Measurements from ENCODE around the gene KRT77.
"Not testable (repeated sequence)": the region's sequence is repeated elsewhere in the genome, so short reads cannot be mapped to it uniquely, and the experiment has no call there.

KRT77 gene

DNA sequence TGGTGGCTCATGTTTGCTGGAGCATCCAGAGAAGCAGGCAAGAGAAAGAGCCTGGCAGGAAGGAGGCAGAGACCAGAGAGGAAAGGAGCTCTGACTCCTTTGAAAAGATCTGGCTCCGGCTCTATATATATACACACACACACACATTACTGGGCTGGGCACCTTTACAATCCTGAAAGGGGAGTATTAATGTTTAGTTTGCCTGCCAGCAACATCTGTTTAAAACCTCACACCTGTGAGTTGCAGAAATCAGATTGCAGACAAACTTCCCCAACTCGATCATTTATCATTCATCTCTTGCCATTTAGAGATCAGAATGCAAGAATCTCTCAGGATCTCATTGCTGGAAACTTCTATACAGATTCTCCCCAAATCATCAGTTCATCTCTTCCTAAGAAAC is at the start of gene KRT77:
TSS of gene KRT77 (minus strand) at position 101 of the 400 bp plus-strand sequence. CDS start at position 11, 90 bp downstream.
- TF ChIP-seq, protein P1, sequence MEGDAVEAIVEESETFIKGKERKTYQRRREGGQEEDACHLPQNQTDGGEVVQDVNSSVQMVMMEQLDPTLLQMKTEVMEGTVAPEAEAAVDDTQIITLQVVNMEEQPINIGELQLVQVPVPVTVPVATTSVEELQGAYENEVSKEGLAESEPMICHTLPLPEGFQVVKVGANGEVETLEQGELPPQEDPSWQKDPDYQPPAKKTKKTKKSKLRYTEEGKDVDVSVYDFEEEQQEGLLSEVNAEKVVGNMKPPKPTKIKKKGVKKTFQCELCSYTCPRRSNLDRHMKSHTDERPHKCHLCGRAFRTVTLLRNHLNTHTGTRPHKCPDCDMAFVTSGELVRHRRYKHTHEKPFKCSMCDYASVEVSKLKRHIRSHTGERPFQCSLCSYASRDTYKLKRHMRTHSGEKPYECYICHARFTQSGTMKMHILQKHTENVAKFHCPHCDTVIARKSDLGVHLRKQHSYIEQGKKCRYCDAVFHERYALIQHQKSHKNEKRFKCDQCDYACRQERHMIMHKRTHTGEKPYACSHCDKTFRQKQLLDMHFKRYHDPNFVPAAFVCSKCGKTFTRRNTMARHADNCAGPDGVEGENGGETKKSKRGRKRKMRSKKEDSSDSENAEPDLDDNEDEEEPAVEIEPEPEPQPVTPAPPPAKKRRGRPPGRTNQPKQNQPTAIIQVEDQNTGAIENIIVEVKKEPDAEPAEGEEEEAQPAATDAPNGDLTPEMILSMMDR (IDR thresholded peaks at IDR 0.05; ENCODE audit: borderline replicate concordance, control extremely low read depth, extremely low read depth, insufficient read depth, missing control alignments) = no peak
- no peak for DNase-seq (ENCODE audit: low spot score)
- in situ Hi-C loops (cut with MboI; ENCODE audit: low sequenced_read_pairs, unreplicated experiment) = no loop called here

DNA sequence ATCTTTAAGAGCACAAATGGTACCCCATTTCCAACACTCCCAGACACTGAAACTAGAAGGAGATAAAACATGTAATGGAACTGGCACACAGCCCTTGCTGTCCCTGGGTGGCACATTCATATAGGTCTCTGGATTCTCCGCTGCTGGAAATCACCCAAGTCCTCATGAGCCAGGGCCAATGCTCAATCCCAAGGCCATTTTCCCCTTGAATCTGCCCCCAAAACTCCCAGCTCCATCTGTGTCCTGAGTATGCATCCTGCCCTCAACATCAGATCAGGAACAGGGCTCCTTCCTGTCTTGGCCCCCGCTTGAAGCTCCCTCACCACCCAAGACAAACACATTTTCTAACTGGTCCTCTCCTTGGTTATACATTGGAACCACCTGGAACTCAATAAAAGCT is 49.2 kb upstream of the KRT77 start:
- in situ Hi-C loops (cut with MboI; ENCODE audit: low sequenced_read_pairs, unreplicated experiment) = no loop called here
- DNase-seq (ENCODE audit: low spot score) = no peak
- TF ChIP-seq, protein P1 (IDR thresholded peaks at IDR 0.05; ENCODE audit: borderline replicate concordance, control extremely low read depth, extremely low read depth, insufficient read depth, missing control alignments) = no peak

DNA sequence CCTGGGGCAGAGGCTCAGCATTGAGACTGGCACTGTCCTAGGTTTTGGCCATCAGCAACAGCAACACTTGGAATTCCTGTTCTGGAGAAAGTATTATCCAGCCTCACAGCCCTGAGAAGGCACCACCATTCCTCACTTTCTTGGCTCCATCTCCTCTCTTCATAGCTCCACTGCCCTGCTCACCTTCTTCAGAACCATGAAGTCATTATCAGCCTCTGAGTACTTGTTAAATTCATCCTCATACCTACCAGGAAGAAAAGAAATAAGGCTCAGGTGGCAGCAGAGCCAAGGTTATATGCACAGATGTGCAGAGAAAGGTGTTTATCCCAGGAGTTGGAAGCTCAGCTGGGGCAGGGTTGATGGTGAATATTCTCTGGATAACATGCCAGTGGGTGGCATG is 48.5 kb upstream of the KRT77 start:
- TF ChIP-seq, protein P1 (IDR thresholded peaks at IDR 0.05; ENCODE audit: borderline replicate concordance, control extremely low read depth, extremely low read depth, insufficient read depth, missing control alignments) = no peak
- DNase-seq (ENCODE audit: low spot score) = no peak
- in situ Hi-C loops (cut with MboI; ENCODE audit: low sequenced_read_pairs, unreplicated experiment) = no loop called here

DNA sequence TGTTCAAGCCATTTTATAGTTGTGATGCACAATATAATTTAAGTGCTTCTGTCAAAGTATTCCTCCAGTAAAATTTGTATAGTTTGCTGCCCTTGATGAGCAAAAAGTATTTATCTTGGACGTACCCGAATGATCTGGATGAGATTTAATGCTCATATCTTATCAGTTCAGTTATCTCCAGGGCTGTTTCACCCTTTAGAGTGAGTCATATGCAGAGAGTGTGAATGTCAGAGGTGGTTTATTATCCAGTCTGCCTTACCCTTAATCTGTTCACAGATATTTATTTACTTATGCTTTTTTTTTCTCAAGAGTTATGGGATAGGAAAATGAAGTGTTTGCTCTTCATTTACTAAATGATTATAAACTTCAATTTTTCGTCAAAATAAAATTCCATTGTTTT is 47.2 kb upstream of the KRT77 start:
- in situ Hi-C loops (cut with MboI; ENCODE audit: low sequenced_read_pairs, unreplicated experiment); DNase-seq (ENCODE audit: low spot score): not testable (repeated sequence)

DNA sequence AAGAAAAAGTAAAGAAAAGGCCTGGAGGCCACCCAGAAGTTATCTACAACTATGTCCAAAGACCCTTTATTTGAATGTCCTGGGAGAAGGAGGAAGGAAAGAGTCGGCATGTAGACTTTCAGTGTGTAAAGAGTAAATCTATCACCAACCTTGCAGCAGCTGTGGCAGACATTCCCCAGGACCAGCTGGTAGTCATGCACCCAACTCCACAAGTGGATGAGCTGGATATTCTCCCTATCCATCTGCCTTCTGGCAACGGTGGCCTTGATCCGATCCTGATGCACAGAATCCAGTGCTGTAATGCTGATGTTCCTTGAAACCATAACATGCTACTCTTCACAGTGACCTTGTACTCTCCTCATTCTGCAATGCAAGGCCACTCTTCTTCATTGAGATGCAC is 46.5 kb upstream of the KRT77 start:
- DNase-seq (ENCODE audit: low spot score) = no peak
- TF ChIP-seq, protein P1 (IDR thresholded peaks at IDR 0.05; ENCODE audit: borderline replicate concordance, control extremely low read depth, extremely low read depth, insufficient read depth, missing control alignments) = no peak
- in situ Hi-C loops (cut with MboI; ENCODE audit: low sequenced_read_pairs, unreplicated experiment) = no loop called here

DNA sequence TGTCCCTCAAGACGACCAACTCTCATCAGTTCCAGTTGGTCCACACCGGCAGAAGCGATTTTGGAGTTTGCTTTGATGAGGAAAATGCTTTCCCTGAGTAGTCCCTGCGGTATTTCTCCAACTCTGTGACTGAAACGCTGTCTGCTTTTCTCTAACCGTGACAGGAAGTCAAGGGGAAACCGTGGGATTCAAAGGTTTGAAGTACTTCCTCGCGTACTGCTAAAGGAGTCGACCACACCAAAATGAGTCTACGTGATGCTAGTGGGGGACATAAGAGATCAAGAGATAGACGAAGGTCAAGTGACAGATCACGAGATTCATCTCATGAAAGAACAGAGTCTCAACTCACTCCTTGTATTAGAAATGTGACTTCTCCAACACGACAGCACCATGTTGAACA is 45.3 kb upstream of the KRT77 start:
- in situ Hi-C loops (cut with MboI; ENCODE audit: low sequenced_read_pairs, unreplicated experiment) = no loop called here
- no peak for DNase-seq (ENCODE audit: low spot score)
- TF ChIP-seq, protein P1 (IDR thresholded peaks at IDR 0.05; ENCODE audit: borderline replicate concordance, control extremely low read depth, extremely low read depth, insufficient read depth, missing control alignments) = no peak

DNA sequence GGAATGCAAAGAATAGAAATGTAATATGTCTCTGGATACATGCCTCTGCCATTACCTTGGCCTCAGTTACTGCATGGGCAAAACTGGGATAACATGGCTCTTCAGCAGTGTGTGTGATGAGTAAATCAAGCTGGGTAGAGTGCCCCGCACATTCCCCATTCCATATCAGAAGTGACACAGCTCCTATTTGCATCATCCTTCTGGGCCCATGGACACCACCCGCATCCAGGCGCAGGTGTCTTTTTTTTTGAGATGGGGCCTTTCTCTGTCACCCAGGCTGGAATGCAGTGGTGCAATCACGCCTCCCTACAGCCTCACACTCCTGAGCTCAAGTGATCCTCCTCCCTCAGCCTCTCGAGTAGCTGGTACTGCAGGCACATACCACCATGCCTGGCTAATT is 42.2 kb upstream of the KRT77 start:
- in situ Hi-C loops (cut with MboI; ENCODE audit: low sequenced_read_pairs, unreplicated experiment) = no loop called here
- DNase-seq (ENCODE audit: low spot score) = no peak
- TF ChIP-seq, protein P1 (IDR thresholded peaks at IDR 0.05; ENCODE audit: borderline replicate concordance, control extremely low read depth, extremely low read depth, insufficient read depth, missing control alignments) = no peak

Measured in GM13976 (cell line).